ENCODE measurements around the gene DGKE.

The DGKE gene

DNA sequence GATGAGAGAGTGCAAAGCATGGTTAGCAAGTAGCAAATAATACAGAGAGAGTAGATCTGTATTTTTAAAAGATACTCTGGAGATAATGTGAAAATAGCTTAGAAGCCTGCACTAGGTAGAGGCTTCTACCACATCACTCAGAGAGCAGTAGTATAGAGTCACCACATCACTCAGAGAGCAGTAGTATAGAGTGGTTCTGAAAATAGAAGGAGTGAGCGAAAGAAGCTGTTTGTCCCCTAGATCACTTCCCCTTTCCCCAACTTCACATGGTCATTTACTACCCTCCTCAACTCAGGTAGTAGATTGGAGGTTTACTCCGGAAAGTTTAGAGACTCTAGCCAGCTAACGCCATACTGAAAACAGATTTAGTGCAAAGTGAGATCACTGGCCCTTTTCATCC lies 17.1 kb downstream of the DGKE start:
- DNase-seq = no peak

DNA sequence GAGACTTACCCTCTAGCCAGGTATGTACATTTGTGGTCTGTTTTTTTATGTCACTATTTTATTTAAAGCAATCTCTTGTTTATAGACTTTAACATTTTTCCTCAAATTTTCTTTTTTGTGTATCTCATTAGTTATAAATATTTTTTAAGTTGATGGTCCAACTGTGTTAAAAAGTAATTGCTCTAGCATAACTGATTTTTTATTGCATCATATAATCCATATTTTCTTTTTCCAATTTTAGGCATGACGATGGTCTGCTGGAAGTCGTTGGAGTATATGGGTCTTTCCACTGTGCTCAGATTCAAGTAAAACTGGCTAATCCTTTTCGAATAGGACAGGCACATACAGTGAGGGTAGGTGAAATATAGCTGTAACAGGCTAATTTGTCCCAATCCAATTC lies 27.9 kb downstream of the DGKE start:
- DNase-seq = no peak

DNA sequence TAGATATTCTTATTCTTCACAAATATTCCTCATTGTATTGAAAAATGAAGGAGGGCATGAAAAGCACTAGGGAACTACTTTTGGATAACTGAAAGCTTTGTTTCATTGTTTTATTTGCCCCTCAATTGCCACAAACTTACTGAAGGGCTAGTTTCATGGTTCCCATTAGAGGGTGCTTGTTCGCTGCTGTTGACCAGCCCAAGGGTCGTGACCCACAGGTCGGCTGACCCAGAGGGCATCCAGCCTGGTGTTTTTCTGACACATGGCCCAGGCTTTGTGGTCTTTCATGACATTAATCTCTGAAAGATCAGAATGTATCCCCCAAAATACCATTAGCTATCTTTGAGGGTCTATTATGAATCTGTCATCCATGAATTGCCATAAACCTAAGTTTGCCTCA lies 30.0 kb downstream of the DGKE start:
- DNase-seq = no peak

DNA sequence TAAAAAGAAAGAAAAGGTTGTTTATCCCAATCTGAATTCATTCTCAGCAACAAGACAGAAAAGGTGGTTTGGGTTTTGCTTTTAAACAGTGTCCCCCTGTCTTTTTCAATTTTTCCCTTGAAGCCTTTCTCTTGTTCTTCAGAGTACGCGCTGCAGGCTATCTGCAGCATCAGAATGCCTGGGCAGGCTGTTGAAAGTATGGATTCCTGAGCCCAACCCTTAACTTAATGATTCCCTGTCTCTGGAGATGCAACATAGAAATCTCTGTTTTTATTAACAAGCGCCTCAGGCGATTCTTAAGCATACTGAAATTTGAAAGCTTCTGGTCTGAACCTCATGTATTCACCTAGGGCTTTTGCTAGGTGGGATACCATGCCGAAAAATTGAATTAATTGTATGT lies 32.1 kb downstream of the DGKE start:
- no peak for DNase-seq

DNA sequence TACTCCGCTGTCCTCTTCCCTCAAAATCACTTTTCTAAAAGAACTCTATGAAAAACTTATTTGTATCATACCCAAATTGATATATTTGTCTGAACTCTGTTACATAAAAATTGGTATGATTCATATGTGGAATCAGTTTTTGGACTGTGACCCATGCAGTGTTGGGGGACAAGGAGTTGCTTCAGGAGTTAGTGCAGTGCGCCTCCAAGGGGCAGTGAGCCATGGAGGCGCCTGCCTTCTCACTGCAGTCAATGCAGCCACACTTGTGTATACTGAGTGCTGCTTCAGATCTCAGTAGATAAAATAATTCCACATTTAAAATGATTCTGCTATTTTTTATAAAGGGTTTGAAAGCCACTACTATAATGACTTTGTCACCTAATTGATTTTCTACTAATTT lies 32.5 kb downstream of the DGKE start:
- DNase-seq = no peak

DNA sequence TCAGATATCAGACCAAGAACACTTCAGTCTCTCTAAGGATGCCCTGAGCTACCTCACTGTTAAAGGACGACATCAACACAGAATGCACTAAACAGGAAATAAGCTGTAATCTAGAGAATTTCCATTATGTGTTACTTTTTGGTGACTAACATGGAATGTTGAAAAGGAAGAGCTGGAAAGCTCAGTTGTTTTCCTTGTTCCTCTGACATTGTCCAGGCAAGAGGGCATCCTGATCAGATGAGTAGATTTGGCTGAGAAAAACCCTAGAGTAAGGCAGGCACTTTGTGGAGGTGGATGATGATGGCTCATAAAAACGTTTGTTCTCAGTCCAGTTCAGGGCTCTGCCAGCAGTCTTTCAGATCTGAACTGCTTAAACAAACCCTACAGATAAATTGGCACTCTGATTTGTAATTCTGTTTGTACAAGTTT lies 34.0 kb downstream of the DGKE start:
- DNase-seq = no peak

DNA sequence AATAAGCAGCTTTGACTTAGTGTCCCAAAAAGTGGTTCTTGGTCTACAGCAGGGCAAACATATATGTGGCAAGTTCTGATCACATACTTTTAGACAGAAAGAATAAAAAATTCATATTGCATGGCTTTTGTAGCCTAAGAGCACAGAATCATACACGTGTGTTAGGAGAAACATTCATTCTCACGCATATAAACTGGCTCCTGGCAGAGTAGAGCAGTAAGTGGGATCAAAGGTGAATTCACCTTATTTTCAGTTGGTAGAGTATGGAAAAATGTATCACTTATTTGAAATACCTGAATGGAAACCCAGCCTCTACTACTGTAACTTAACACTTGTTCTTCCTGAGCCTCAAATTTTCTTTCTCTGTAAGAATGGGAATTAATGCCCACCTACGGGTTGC lies 34.8 kb downstream of the DGKE start:
- no peak for DNase-seq

DNA sequence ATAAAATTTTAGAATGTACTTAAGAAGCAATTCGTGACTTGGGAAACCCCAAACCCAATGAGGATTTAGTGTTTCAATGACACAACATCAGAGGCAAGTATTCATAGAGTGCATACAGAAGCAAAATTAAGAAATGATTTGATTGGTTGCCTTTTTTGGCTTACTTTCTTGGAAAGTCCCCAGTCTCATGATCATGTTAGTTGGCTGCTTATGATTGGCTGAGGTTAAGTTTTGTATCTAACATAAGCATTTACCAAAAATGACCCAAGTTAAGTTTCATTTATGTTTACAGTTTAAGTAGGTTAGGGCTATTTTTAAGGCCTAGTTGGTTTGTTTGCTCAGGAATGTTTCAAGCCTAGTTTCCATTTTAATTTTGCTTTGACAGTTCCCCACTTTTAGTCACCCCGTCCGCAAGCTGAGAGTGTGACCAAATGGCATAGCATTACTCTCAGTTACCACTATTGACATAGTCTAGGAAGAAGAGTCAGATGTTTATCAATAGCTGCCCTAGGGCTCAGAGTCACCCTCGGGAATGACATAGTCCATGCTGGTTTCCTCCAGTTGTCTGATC lies 36.2 kb downstream of the DGKE start:
- DNase-seq = no peak

DNA sequence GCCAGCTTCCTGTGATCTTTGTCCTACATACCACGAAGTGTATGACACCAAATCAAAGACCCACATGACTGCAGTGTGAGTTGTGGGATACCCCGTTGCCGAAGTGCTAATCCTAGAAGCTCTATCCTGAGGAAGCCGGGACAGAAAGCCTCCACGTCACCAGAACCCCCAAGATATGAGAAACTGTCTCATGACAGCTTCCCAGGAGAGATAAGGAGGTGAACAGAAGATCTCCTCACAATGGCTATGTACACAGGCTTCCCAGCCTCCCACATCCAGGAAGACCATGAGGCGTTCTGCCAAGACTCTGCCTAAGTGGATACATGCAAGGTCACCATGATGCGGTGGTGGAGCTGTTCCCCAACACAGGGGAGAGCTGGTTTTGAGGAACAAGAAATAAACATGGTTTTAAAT lies 42.8 kb downstream of the DGKE start:
- no peak for DNase-seq

DNA sequence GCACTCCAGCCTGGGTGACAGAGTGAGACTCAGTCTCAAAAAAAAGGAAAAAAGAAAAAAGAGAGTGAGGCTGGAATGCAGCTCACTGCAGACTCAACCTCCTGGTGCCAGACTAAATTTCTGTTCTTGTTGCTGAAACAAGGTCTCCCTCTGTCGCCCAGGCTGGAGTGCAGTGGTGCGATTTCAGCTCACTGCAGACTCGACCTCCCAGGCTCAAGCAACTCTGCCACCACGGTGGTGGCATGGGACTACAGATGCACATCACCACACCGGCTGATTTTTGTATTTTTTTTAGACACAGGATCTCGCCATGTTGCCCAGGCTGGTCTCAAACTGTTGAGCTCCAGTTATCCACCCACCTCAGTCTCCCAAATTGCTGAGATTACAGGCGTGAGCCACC lies 45.3 kb downstream of the DGKE start:
- no peak for DNase-seq

DNA sequence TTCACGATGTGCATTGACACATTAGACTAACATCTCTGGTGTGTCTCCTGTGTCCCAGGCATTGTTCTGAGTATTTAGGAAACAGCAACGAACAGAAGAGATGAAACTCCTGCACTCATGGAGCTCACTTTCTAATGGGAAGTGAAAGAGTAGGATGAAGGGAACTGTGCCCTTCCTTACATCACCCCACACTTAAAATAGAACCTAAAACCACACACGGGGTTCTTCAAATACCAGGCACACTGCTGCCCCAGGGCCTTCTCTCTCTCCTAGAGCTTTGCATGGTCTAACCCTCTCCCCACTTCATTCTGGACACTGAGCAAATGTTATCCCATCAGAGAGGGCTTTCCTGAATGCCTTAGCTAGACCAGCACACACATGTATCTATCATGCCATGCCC lies 46.2 kb downstream of the DGKE start:
- DNase-seq = no peak

DNA sequence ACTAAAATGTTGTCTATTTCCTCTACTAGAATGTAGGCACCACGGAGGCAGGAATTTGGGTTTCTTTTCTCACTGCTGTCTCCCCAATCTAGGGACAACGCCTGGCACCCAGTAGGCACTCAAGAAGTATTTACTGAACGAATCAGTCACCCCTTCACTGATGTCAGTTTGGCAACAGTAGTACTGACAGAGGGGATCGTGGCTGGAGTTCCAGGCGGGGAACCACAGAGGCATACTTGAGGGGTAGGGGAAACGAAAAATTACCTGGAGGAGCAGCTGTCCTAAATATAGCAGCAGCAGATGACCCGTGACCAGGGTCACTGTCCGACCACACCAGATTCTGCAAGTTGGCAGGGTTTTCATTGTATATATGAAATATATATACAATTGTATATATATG lies 46.6 kb downstream of the DGKE start:
- no peak for DNase-seq

DNA sequence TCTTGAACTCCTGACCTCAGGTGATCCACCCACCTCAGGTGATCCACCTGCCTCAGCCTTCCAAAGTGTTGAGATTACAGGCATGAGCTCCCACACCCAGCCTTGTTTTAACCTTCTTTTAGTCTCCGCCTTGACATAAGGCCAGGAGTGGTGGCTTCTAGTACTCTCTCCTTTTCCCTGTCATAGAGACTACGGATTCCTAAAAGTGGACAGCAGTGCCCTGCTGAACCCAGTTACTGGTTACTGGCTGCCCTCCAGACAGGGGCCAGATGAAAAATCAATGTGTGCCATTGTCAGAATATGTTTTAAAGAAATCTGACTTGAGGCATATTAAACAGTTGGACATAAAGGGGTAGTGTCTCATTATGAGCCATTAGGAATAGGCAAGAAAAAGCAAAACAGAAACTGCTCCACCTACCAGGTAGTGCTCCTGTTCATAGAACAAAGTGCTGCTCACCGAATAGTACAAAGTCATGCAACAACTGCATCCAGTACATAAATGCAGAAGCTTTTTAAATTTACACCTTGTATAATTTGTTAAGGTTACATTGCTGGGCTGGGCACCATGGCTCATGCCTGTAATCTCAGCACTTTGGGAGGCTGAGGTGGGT lies 47.8 kb downstream of the DGKE start:
- DNase-seq = no peak

DNA sequence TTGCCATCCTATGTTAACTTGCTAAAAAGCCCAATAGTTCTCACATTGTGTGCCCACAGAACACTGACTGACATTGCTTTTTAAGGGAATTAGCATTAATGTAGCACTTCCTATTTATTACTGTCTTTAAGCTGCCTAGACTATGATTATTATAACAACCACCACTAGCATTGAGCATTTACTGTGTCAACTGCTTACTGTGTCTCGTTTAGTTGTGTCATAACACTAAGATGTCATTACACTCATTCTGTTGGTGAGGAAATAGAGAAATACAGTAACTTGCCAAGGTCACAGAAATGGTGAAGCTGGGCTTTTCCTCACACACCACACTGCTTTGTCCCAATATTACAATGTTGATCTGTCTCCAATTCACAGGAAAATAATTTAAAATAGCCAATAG lies 49.7 kb downstream of the DGKE start:
- no peak for DNase-seq

DNA sequence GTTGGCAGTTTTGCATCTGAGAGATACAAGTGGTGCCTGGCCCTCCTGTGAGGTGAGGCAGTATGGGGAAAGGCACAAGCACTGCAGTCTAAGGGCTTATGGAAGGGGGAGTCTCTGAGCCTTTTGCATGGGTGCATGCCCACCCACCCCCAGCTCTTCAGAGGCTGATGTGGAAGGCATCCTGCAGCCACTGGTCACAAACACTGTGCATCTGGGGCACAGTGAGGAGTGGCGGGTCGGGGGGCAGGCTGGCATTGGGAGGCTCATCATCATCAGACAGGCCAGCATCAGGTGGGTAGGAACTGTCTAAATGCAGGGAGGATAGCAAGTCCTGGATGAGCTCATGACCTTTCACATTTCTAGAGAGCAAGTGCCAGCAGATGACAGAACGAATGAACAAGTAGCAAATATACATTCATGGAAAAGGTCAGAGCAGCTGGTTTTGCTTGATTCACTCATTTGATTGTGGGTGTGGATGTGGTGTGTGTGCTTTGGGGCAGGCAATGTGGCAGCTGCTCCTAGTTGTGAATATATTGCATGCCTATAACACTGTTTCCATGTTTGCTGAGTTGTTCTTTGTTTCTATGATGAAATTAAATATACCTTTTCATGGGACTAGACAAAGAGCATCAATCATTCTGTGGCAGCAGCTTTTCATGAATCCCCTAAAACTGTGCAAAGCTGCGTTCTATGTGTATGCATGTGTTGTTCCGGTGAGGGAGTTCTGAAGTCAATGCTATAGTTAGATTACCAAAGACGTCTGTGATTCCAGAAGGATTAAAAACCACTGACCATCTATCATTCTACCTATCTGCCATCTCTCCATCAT lies 50.7 kb downstream of the DGKE start:
- no peak for DNase-seq

DNA sequence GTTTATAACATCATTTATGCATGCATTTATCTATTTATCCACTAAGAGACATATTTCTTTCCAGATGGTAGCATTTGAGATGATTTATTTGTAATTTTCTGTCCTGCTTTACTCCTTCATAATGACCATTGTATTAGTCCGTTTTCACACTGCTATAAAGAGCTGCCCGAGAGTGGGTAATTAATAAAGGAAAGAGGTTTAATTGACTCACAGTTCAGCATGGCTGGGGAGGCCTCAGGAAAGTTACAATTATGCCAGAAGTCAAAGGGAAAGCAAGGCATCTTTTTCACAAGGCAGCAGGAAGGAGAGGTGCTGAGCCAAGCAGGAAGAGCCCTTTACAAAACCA lies 51.3 kb downstream of the DGKE start:
- DNase-seq = no peak

DNA sequence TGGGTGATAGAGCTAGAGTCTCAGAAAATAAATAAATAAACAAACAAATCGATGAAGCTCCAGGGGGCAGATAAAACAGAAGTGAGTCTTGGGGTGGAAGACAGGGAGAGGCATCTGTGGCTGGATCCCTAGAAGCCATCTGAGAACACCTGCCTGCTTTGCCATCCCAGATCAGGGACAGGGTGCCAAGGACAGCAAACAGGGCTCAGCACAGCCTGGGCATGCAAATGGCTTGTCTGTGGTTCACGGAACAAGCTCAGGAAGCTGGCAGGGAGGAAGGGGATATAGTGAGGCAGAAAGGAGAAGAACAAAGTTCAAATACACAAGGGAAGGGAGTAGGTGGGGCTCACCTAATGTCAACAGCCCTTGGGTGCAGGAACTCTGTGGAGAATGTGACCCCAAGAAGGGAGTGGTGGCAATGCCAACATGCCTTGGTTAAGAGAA lies 52.4 kb downstream of the DGKE start:
- DNase-seq = no peak

DNA sequence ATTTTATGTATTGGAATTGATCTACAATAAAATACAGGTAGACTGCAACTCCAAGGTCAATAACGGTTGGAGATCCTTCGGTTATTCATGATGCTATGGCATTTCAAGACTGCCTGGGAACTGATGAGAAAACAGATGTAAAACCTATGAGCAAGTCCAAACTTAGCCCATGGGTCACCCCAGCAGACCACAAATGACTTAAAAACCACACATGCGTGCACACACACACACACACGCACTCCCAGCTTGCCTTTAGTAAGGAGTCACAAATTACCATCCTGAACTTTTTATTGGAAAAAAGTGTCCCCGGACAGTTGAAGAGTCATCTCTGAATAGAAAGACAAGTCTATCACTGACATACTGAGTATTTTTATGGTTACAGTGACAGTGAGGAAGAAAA lies 53.2 kb downstream of the DGKE start:
- no peak for DNase-seq

DNA sequence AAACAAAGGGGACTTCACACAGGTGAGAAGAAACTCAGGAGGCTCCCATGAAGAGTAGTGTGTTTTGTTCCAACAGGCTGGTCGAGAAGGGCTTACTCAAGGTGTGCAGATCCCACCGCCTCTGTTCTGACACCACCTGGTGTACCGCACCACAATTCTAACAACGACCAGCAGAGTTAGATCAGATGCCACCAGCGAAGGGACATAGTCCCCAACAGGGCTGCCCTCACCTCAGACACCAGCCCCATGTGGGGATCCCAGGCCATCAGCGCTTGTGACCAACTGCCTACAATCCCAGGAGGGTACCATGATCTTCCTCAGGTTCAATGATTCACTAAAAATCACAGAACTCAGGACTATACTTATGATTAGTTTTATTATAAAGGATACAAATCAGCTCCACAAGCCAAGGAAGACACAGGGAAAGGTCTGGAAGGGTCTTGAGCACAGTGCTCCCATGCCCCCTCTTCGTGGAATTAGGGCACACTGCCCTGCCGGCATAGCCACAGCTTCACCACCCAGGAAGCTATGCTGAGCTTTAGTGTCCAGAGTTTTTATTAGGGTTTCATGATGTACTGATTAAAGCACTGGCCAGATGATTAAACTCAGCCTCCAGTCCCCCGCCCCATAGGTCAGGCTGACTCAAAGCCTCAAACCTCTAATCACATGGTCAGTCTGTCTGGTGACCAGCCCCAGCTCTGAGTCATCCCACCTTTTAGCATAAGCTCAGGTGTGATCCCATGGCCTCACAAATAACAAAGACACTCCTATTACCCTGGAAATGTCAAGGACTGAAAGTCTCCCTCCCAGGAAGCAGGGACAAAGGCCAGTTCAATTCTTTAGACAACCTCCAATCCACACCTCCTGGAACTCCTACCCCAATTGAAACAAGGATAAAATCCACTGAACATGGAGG lies 53.9 kb downstream of the DGKE start:
- DNase-seq = no peak

DNA sequence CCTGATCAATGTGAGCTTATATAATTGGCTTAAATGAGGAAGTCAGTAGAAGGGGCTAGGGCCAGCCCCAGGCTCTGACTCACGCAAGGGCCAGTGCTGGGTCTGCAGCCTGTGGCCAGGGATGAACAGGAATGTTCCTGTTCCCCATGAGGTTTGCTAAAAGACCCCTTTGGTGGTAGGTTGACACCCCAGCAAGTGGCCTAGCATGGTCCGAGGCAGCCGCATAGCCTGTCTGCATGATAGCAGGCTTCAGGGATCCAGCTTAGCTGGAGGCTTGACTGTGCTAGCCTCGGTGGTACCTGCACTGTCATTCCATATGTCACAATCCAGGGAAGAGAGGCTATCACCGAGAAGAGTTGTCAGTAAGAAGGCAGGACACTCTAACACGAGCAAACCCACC lies 56.4 kb downstream of the DGKE start:
- no peak for DNase-seq

DNA sequence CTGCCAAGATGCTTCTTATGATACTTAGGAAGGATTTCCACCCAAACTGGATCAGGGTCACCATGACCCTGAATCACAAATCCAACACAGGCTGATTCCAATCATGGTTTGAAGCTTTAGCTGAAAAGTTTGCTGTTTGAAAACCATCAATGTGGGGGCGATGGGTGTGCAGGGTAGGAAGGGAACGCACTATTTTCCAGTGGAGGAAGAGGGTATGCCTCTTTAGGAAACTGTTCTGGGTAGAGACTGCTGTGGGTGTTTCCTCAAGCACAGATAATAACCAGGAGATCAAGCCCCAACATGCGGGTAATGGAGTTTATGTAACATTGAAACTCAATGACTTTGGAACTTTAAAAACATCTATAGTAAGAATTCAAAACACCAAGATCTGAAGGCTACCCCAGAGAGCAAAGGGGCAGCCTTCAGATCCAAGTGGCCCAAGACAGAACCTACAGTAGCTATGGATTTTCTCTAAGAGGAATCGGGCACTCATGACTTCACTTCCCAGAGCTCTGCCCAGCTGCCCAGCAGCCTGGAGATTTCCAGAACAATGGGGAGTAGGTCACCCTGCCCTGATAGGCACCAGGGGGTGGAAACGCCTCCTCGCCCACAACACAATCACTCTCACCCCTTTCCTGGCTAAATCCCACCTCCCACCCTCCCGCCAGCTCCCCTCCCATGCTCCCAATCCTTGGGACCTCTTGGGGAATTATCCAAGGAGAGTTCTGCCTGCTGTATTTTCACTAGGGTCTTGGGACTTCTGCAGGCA lies 57.1 kb downstream of the DGKE start:
- DNase-seq = no peak

DNA sequence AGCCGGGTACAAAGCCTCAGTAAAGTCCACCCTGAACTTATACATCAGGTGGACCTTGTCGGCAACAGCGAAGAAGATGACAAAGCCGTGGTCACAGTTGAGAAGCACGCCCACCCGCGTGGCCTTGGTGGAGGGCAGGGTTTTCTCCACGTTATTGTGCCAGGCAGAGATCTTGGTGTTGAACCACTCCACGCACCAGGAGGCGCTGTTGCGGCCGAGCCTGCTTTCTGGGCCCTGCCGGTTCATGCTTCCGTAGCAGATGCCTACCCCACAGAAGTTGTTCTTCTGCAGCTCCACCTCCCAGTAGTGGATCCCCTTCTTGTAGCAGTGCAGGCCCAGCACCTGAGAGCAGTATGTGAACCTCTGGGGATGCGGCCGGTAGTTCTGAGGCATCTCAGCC lies 57.8 kb downstream of the DGKE start:
- no peak for DNase-seq

DNA sequence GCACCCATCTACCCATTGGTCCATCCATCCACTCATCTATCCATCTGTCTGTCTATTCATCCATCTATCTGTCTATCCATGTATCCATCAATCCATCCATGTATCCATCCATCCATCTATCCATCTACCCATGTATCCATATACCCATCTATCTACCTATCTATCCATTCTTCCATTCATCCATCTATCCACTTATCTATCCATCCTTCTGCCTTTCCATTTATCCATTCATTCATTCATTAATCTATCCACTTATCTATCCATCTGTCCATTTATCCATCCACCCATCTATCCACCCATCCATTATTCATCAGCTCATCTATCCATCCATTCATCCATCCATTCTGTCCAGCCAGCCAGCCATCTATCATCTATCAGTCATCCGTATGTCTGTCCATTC lies 58.4 kb downstream of the DGKE start:
- no peak for DNase-seq

All from NCI-H446 (cell line).